ENCODE data around the gene UNC45A. TPM values are rescaled to one million over a fixed set of nuclear protein-coding genes. Genes with fewer than 3 reads are reported as not detected.

The UNC45A gene
- total RNA-seq, 1 experiment from 2014 or later: 58.4 TPM

DNA sequence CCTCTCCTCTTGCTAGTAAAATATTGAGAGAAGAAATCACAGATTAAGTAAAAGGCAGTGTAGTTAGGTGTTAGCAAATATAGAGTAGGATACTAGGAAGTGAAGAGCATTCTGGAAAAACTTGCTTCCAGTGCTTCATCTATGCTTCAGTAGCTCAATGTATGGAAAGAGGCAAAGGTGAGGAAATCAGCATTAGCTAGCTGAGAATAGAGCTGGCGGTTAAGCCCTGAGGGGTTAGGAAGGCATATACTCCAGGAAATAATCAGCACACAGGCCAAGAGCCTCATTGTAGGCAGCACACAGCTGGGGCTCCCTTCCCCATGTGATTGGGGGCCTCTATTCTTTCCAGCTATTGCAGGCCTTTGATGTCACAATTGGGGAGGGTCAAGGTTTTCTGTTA lies 33.3 kb downstream of the UNC45A start:
- in situ Hi-C loops (cut with HindIII; ENCODE audit: low pct_unique_long_range_greater_than_20kb, low sequenced_read_pairs): no loop called here

DNA sequence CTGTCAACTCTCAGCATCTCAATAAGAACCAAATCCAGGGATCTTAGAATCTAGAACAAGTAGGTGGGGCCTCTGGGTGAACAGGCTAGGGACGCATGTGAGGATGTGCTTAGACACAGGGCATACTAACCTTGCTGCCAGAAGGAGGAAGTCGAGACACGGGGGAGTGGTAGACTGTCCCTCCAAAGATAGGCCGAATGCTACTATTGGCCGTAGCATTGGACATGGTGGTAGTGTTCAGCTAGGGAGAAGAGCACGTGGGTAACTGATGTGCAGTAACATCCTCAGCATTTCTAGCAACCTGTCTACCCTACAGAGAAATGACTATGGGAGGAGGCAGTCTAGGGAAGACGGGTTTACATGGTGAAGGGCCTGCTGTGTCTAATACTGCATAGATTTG lies 35.2 kb downstream of the UNC45A start:
- in situ Hi-C loops (cut with HindIII; ENCODE audit: low pct_unique_long_range_greater_than_20kb, low sequenced_read_pairs): no loop called here
- no peak for DNase-seq (ENCODE audit: low read depth, low spot score)

More for the DNA sequence above, 33.3 kb downstream of the UNC45A start:
- no peak for DNase-seq (ENCODE audit: low read depth, low spot score)

DNA sequence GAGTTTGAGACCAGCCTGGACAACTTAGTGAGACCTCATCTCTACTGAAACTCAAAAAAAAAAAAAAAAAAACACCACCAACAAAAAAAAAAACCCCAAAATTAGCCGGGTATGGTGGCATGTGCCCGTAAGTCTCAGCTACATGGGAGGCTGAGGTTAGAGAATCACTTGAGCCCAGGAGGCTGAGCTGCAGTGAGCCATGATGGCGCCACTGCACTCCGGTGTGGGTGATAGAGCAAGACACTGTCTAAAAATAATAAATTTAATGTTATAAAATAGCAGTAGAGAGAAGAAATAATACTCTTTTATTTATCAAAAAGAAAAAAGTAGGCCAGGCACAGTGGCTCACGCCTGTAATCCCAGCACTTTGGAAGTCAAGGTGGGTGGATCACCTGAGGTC lies 37.0 kb downstream of the UNC45A start:
- no peak for DNase-seq (ENCODE audit: low read depth, low spot score)
- in situ Hi-C loops (cut with HindIII; ENCODE audit: low pct_unique_long_range_greater_than_20kb, low sequenced_read_pairs): no loop called here

DNA sequence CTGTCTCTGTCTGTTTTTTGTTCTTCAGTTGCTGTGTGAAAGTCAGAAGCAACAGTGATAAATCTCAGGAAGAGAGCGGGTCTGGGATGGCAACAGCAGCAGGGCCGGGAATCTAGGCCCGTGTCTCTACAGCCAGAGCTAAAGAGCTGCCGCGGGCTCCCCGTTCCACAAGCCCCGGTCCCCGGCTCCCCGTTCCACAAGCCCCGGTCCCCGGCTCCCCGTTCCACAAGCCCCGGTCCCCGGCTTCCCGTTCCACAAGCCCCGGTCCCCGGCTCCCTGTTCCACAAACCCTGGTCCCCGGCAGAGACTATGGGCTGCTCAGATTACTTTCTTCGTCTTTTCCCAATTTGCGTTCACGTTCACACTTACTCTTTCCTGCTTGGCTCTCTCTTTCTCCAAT lies 39.1 kb downstream of the UNC45A start:
- DNase-seq (ENCODE audit: low read depth, low spot score): no peak
- in situ Hi-C loops (cut with HindIII; ENCODE audit: low pct_unique_long_range_greater_than_20kb, low sequenced_read_pairs): no loop called here

DNA sequence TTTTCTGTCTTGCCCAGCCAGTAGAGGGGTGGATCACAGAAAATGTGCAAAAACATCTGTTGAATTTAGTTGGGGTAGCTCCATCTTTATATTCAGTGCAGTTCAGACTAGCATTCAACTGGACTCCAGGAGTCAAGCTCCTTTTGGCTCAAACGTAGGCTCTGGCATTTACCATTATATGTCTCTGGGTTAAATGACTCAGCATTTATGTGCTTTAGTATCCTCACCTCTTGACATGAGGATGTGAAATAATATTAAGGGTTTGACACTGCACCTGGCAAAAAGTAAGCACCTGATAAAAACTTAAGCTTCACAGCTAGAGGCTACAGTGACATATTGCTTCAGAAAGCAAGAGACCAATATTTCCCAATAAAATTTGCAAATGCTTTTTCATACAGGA lies 44.5 kb downstream of the UNC45A start:
- DNase-seq (ENCODE audit: low read depth, low spot score): no peak
- in situ Hi-C loops (cut with HindIII; ENCODE audit: low pct_unique_long_range_greater_than_20kb, low sequenced_read_pairs): no loop called here

DNA sequence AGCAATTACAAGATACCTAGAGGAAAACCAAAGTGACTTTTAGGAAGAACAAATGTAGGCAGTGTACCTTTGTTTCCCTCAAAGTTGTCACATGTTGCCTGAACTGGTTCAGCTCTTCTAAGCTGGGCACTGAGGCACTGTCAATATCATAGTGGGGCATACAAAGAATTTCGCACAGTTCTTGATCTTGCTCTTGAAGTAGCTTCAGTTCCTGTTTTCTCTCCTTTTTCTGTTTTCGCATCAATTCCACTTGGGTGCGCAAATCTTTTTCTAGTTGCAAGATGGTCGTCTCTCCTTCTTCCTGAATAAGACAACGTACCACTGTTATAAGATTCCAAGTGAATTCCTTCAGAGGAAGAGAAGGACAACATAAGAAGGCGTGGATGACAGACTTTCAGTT lies 46.6 kb downstream of the UNC45A start:
- in situ Hi-C loops (cut with HindIII; ENCODE audit: low pct_unique_long_range_greater_than_20kb, low sequenced_read_pairs): no loop called here
- no peak for DNase-seq (ENCODE audit: low read depth, low spot score)

DNA sequence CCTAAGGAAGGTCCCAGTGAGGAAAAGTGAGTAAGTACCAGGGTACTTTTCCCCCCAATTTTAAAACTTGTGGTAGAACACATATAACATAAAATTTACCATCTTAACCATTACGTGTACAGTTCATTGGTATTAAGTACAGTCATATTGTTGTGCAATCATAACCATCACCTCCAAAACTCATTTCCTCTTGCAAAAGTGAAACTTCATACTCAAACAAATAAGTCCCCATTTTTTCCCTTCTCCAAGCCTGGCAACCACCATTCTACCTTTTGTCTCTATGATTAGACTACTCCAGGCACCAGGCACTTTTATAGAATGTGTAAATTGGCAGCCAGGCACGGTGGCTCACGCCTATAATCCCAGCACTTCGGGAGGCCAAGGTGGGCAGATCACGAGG lies 47.0 kb downstream of the UNC45A start:
- DNase-seq (ENCODE audit: low read depth, low spot score): no peak
- in situ Hi-C loops (cut with HindIII; ENCODE audit: low pct_unique_long_range_greater_than_20kb, low sequenced_read_pairs): no loop called here

DNA sequence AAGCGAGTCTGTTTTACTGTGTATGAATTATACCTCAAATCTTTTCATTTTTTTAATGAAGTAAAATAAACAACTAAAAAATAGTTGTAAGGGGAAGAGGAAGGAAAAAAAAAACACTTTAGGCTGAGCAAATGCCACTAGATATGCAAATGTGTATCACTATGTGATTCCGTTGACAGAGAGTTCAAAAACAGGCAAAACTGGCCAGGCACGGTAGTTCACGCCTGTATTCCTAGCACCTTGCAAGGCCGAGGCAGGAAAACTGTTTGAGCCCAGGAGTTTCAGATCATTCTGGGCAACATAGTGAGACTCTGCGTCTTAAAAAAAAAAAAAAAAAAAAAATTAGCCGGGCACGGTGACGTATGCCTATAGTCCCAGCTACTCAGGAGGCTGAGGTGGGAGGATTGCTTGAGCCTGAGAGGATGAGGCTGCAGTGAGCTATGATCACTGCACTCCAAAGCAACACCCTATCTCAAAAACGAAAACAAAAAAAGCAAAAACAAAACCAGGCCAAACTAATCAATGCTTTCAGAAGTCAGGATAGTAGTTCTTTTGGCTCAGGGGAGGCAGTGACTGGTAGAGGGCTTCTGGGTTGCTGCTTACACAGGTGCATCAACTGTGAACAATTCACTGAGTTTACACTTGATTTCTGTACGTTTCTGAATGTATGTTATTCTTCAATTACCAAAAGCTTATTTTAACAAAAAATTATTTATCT lies 51.9 kb downstream of the UNC45A start:
- in situ Hi-C loops (cut with HindIII; ENCODE audit: low pct_unique_long_range_greater_than_20kb, low sequenced_read_pairs): no loop called here
- no peak for DNase-seq (ENCODE audit: low read depth, low spot score)

DNA sequence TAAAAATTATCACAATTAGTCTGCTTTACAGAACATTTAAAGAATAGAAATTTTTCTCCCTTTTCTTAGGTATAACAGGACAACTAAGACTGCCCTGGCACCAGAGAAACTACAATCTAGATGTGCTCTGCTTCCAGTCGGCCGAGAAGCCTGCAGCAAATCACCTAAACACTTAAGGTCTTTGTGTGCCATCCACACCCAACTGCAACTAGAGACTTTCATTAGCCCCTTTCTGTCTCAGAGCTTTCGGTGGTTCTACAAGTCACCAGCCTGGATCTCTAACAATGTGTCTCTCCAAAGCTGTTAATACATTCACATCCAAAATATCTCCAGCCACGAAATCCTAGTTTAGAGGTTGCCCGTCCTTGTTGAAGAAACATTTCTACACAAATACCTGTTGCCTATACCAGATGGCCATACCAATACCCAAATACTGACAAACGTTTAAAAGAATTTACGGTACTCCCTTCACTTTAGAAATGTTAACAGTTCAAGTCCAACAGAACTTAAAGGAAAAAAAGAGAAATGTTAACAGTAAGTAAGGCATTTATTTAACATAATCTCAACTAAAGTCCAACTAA lies 52.6 kb downstream of the UNC45A start:
- in situ Hi-C loops (cut with HindIII; ENCODE audit: low pct_unique_long_range_greater_than_20kb, low sequenced_read_pairs): no loop called here
- peak; percentile 64 for DNase-seq (ENCODE audit: low read depth, low spot score)

DNA sequence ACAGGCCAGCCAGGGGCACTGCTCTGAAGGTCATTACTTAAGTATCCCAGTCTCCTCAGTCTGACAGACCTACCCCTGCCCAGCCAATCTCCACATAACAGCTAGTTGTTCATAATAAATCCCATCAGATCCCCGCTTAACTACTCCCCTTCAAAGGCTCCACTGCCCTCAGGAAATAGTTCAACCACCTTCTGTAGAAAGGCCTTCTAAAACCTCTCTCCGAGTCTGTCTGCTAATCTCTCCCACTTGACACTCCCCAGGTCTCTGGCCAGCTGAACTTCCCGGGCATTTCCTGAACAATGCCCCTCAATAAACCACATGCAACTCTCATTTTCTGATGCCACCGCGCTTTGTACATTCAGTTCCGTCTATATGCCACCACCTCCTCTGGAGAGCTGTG lies 53.2 kb downstream of the UNC45A start:
- in situ Hi-C loops (cut with HindIII; ENCODE audit: low pct_unique_long_range_greater_than_20kb, low sequenced_read_pairs): no loop called here
- DNase-seq (ENCODE audit: low read depth, low spot score): no peak

DNA sequence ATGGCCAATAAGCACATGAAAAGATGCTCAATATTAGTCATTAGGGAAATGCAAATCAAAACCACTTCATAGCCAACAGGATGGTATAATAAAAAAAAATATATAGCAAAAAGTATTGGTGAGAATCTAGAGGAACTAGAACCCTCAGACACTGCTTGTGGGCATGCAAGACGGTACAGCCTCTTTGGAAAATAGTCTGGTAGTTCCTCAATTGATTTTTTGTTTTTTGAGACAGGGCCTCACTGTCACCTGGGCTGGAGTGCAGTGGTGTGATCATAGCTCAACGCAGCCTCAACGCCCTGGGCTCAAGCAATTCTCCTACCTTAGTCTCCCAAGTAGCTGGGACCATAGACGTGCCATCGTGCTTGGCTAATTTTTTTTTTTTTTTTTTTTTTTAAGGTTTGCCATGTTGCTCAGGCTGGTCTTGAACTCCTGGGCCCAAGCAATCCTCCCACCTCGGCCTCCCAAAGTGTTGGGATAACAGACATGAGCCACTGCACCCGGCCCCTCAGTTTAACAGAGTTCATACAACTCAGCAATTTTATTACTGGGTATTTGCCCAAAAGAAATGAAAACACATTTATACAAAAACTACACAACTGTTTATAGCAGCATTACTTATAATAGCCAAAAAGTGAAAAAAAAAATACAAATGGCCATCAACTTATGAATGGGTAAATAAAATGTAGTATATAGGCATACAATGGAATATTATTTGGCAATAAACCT lies 54.1 kb downstream of the UNC45A start:
- DNase-seq (ENCODE audit: low read depth, low spot score): no peak
- in situ Hi-C loops (cut with HindIII; ENCODE audit: low pct_unique_long_range_greater_than_20kb, low sequenced_read_pairs): no loop called here

DNA sequence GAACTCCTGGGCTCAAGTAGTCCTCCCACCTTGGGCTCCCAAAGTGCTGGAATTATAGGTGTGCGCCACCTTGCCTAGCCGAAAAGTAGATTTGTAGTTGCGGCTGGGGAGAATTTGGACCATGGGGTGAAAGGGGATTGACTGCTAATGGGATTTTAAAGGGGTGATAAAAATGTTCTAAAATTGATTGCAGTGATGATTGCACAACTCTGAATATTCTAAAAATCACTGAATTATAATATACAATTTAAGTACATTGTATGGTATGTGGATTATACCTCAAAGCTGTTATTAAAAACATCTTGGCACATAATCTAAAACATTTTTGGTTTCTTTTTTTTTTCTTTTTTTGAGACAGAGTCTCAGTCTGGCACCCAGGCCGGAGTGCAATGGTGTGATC lies 55.4 kb downstream of the UNC45A start:
- DNase-seq (ENCODE audit: low read depth, low spot score): no peak
- in situ Hi-C loops (cut with HindIII; ENCODE audit: low pct_unique_long_range_greater_than_20kb, low sequenced_read_pairs): no loop called here

DNA sequence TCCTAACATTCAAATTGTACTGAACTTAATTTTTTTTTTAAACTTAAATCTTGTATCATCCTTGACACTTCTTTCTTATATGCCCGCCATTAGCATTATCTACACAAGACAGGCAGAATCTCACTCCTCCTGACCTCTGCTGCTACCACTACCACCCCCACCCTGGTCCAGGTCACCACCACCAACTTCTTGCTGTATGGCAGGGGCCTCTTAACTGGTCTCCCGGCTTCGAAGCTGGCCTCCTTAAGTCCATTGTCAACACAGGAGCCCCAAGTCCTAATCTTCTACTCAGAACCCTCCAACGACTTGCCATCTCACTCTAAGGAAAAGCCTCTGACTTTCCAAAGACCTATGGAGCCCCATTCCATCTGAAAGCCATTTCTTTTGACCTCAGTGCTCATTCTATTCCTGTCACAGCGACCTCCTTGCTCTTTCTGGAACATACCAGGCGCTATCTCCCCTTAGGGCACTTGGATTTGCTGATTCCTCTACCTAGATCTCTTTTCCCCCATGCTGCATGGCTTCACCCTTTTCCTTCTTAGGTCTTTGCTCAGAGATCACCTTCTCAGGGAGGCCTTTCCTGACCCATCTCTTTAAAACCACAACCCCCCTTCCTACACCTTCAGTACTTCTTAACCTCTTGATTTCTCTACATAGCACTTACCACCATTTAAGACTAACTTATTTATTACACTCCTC lies 56.7 kb downstream of the UNC45A start:
- in situ Hi-C loops (cut with HindIII; ENCODE audit: low pct_unique_long_range_greater_than_20kb, low sequenced_read_pairs): no loop called here

DNA sequence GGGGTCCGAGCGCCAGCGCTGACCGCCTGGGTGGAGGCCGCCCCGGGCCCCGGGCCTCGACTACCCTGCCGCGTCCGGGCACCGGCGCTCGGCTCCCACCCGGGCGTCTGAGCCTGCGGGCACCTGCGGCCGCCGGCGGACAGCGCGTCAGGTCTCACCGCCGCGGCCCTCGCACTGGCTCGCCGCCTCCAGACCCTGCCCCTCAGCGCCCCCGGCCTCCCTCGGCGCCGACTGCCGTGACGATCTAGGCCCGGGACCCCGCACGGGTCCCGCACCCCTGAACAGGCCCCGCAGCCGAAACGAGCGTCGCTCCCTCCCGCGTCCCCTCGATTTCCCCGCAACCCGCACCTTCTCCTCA lies 59.0 kb downstream of the UNC45A start:
- DNase-seq (ENCODE audit: low read depth, low spot score): no peak
- in situ Hi-C loops (cut with HindIII; ENCODE audit: low pct_unique_long_range_greater_than_20kb, low sequenced_read_pairs): no loop called here

More for the DNA sequence above, 56.7 kb downstream of the UNC45A start:
- no peak for DNase-seq (ENCODE audit: low read depth, low spot score)

DNA sequence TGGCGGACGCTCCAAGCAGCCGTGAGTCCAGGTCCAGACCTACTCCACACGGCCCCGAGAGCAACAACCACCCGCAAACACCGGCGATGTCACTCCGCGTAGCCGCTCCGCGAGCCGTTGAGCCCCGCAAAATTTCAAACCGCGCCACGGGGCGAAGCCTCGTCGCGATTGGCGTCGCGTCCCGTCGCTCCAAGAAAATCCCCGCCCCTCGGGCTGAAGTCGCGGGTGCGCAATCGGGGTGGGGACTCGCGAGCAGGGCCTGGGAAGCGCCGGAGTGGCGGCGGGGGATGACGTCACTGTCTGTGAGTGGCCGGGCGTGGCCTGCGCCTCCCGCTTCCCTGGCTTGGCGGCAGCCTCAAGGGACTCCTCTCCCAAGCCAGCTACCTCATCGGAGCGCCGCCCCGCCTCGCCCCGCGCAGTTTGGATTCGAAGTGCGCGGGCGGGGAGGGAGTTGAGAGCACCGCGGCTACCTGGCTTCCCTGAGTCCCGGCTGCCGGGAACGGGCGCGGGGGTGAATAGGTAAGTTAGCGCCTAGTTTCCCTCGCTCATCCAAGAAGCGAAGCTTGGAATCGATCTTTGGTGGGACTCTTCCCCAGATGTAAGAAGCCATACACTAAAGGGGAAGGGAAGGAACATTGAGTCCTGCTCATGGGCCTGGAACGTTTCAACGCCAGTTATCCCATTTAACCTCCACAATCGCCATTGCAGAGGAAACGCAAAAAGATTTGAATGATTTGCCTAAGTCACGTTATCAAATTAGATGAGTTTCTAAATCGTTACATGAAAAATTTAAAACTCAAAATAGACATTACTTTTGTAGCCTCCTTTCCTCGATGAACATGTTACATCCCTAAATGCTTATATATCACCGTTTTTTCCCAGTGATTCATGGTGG lies 59.6 kb downstream of the UNC45A start, which contains the start of gene PRC1:
TSS of gene PRC1 (minus strand) at position 119 of the 895 bp plus-strand sequence. CDS start at position 1, 118 bp downstream.
- peak; percentile 98 for DNase-seq (ENCODE audit: low read depth, low spot score)
- in situ Hi-C loops (cut with HindIII; ENCODE audit: low pct_unique_long_range_greater_than_20kb, low sequenced_read_pairs): no loop called here

DNA sequence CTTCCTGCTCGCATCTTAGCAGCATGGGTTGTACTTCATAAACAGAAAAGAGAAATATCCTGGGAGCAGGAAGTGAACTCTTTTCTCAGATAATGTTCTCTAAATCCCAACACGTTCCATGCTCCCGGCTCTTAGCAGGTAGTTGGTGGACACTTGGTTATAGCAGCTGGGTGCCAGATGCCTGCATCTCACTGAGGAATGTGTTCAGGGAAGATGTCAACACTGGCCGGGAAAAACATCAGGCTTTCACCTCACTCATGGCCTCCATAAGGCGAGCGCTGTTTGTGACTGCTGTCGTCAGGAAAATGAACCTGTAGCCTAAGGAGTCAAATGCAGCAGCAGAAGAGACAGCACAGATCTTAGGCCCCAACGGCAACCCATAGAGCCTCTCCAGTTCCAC lies 63.7 kb downstream of the UNC45A start:
- DNase-seq (ENCODE audit: low read depth, low spot score): no peak
- in situ Hi-C loops (cut with HindIII; ENCODE audit: low pct_unique_long_range_greater_than_20kb, low sequenced_read_pairs): no loop called here

DNA sequence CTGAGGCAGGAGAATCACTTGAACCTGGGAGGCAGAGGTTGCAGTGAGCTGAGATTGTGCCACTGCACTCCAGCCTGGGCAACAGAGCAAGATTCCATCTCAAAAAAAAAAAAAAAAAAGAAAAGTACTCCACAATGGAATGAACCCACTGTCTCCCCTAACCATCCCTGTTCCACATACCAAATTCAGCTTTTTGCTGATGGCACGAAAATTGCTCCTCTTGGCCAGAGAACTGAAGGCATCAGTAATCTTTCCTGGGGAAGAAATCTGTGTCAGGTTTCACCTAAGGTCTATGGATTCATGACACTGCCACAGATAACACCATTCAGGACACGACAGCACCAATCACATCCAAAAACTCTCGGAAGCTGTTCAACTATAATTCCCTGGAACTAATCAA lies 66.1 kb downstream of the UNC45A start:
- in situ Hi-C loops (cut with HindIII; ENCODE audit: low pct_unique_long_range_greater_than_20kb, low sequenced_read_pairs): no loop called here
- no peak for DNase-seq (ENCODE audit: low read depth, low spot score)
